ENCODE data around the gene ZMYM4.

The ZMYM4 gene

DNA sequence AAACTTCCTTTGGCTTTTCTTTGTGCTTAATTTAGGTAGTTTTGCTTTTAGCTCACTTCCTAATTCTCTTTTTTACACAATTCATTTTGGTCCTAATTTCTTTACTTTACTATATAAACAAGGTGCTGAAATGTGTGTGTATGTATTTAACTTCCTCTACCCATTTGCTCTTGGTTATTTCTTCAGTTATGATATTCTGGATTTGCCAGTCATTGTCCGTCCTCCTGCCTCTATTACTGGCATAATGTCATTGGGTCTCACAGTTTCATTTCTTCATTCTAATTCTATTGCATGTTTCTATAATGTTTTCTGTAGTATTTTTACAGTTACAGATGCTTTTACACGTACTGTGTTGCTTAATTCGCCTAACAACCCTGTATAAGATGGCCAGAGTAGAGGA, 96.2 kb downstream of the ZMYM4 start:
- no peak overlapping the region for H3K9ac ChIP-seq (ENCODE audit: low read length)
- H3K23ac ChIP-seq (ENCODE audit: low read length): no peak overlapping the region
- no CpG with 5 or more reads among the region's 3 CpGs for WGBS (ENCODE audit: extremely low coverage, insufficient coverage, low lambda C conversion rate)
- no peak overlapping the region for H3K4me2 ChIP-seq (ENCODE audit: low read length)
- no peaks in the 10 kb centered on the region for H3K27me3 ChIP-seq (ENCODE audit: insufficient read depth, low read length, poor library complexity)
- no peaks in the 10 kb centered on the region for H3K36me3 ChIP-seq (ENCODE audit: control insufficient read depth, insufficient read depth, low read length)
- H3K56ac ChIP-seq (ENCODE audit: low read length): no peak overlapping the region
- H2BK5ac ChIP-seq (ENCODE audit: low read length): no peak overlapping the region
- no peak overlapping the region for H2BK15ac ChIP-seq (replicated peaks; ENCODE audit: low read depth)
- H4K5ac ChIP-seq (ENCODE audit: low read length): no peak overlapping the region
- no peak overlapping the region for H3K4ac ChIP-seq (ENCODE audit: low read depth, low read length)
- no peak overlapping the region for H2AK5ac ChIP-seq (ENCODE audit: low read length)
- H4K8ac ChIP-seq (ENCODE audit: low read depth, low read length): no peak overlapping the region
- no peak overlapping the region for H3K4me3 ChIP-seq (ENCODE audit: low read length)
- DNase-seq: no peak
- no peak overlapping the region for H3K27ac ChIP-seq (ENCODE audit: low read depth, low read length)
- no peak overlapping the region for H3K18ac ChIP-seq (ENCODE audit: low read length)
- no peak overlapping the region for H2BK120ac ChIP-seq (ENCODE audit: low read depth, low read length)
- no peaks in the 10 kb centered on the region for H3K79me2 ChIP-seq (ENCODE audit: control insufficient read depth, insufficient read depth, low read length)
- H3K4me1 ChIP-seq (ENCODE audit: control insufficient read depth, low read depth, low read length): no peaks in the 10 kb centered on the region
- H3K79me1 ChIP-seq (ENCODE audit: low read length): no peaks in the 10 kb centered on the region

DNA sequence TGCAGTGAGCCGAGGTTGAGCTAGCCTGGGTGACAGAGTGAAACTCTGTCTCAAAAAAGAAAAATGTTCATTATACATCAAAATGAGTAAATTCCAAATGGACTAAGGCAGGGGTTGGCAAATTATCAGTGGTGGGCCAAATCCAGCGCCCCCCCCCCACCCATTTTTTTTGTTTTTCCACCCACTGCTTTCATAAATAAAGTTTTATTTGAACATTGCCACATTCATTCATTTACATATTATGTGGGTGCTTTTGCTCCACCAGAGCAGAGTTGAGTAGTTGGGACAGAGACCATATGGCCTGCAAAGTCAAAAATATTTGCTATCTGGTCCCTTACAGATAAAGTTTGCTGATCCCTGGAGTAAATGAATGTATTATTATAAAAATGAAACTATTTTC, 99.4 kb downstream of the ZMYM4 start:
- no peak overlapping the region for H3K4ac ChIP-seq (ENCODE audit: low read depth, low read length)
- no peak overlapping the region for H2BK120ac ChIP-seq (ENCODE audit: low read depth, low read length)
- H3K23ac ChIP-seq (ENCODE audit: low read length): no peak overlapping the region
- H3K4me2 ChIP-seq (ENCODE audit: low read length): no peak overlapping the region
- no peak overlapping the region for H3K4me3 ChIP-seq (ENCODE audit: low read length)
- H3K9ac ChIP-seq (ENCODE audit: low read length): no peak overlapping the region
- H3K79me1 ChIP-seq (ENCODE audit: low read length): no peaks in the 10 kb centered on the region
- no peak overlapping the region for H2BK15ac ChIP-seq (replicated peaks; ENCODE audit: low read depth)
- H3K27ac ChIP-seq (ENCODE audit: low read depth, low read length): no peak overlapping the region
- H3K79me2 ChIP-seq (ENCODE audit: control insufficient read depth, insufficient read depth, low read length): no peaks in the 10 kb centered on the region
- no peak overlapping the region for H4K5ac ChIP-seq (ENCODE audit: low read length)
- H2BK5ac ChIP-seq (ENCODE audit: low read length): no peak overlapping the region
- H4K8ac ChIP-seq (ENCODE audit: low read depth, low read length): no peak overlapping the region
- no CpG with 5 or more reads among the region's 2 CpGs for WGBS (ENCODE audit: extremely low coverage, insufficient coverage, low lambda C conversion rate)
- no peaks in the 10 kb centered on the region for H3K4me1 ChIP-seq (ENCODE audit: control insufficient read depth, low read depth, low read length)
- no peak overlapping the region for H2AK5ac ChIP-seq (ENCODE audit: low read length)
- no peaks in the 10 kb centered on the region for H3K27me3 ChIP-seq (ENCODE audit: insufficient read depth, low read length, poor library complexity)
- DNase-seq: no peak
- no peaks in the 10 kb centered on the region for H3K36me3 ChIP-seq (ENCODE audit: control insufficient read depth, insufficient read depth, low read length)
- no peak overlapping the region for H3K56ac ChIP-seq (ENCODE audit: low read length)
- H3K18ac ChIP-seq (ENCODE audit: low read length): no peak overlapping the region

DNA sequence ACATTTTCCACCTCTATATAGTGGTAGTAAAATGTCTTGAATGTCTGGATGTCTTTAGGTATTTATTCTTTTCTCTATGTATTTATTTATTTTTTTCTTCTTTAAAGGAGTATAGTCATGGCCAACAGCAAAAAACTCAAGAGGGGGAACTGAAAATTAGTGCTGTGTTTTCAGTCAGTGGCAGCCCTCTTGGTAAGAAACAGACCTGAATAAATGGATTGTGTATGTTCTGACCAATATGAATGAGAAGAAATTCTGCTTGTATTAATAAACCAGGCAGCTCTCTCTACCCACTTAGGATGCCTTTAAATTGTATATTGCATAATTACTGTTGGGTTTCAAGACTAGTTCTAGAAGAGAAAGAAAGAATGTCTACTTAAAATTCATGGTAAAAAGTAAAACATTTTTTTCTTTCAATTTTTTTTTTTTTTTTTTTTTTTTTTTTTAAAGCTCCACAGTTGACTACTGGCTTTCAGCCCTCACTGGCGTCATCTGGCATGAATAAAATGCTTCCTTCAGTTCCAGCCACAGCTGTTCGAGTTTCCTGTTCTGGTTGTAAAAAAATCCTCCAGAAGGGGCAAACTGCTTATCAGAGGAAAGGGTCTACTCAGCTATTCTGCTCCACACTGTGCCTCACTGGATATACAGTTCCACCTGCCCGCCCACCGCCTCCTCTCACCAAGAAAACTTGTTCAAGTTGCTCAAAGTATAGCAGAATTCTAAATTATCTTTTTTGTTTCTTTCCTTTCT, 101.6 kb downstream of the ZMYM4 start:
- H4K5ac ChIP-seq (ENCODE audit: low read length): no peak overlapping the region
- peak; percentile 37 for DNase-seq
- H3K4me1 ChIP-seq (ENCODE audit: control insufficient read depth, low read depth, low read length): no peaks in the 10 kb centered on the region
- H3K79me2 ChIP-seq (ENCODE audit: control insufficient read depth, insufficient read depth, low read length): no peaks in the 10 kb centered on the region
- H2BK5ac ChIP-seq (ENCODE audit: low read length): no peak overlapping the region
- H3K56ac ChIP-seq (ENCODE audit: low read length): no peak overlapping the region
- no peak overlapping the region for H3K4ac ChIP-seq (ENCODE audit: low read depth, low read length)
- H4K8ac ChIP-seq (ENCODE audit: low read depth, low read length): no peak overlapping the region
- H2AK5ac ChIP-seq (ENCODE audit: low read length): no peak overlapping the region
- no peak overlapping the region for H3K9ac ChIP-seq (ENCODE audit: low read length)
- no peak overlapping the region for H3K18ac ChIP-seq (ENCODE audit: low read length)
- no peak overlapping the region for H2BK15ac ChIP-seq (replicated peaks; ENCODE audit: low read depth)
- H3K27ac ChIP-seq (ENCODE audit: low read depth, low read length): no peak overlapping the region
- no peaks in the 10 kb centered on the region for H3K27me3 ChIP-seq (ENCODE audit: insufficient read depth, low read length, poor library complexity)
- H3K36me3 ChIP-seq (ENCODE audit: control insufficient read depth, insufficient read depth, low read length): no peaks in the 10 kb centered on the region
- no peak overlapping the region for H3K4me3 ChIP-seq (ENCODE audit: low read length)
- no peak overlapping the region for H3K23ac ChIP-seq (ENCODE audit: low read length)
- no peaks in the 10 kb centered on the region for H3K79me1 ChIP-seq (ENCODE audit: low read length)
- no CpG with 5 or more reads among the region's 4 CpGs for WGBS (ENCODE audit: extremely low coverage, insufficient coverage, low lambda C conversion rate)
- no peak overlapping the region for H2BK120ac ChIP-seq (ENCODE audit: low read depth, low read length)
- no peak overlapping the region for H3K4me2 ChIP-seq (ENCODE audit: low read length)

DNA sequence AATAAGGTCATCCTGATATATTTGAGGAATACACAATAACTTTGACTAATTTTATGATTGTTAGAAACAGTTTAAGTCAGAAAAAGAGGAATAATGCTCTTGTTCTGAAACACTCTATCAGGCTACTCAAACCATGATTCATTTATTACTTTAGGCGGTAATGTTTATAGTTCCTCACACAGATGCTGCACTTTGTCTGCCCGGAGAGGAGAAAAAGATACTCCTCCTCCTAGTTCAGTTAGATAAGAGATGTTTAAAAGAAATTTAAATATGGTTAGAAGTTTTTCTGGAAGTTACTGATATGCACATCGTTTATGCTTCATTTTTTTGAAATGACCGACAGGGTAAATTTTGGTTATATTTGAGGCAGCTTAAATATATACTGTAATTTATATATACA, 103.0 kb downstream of the ZMYM4 start:
- no peak for DNase-seq
- Histone ChIP-seq H2BK120ac (ENCODE audit: low read depth, low read length) (no peak overlapping the region), H3K9ac (ENCODE audit: low read length) (no peak overlapping the region), H3K4me2 (ENCODE audit: low read length) (no peak overlapping the region), H2BK5ac (ENCODE audit: low read length) (no peak overlapping the region), H3K4ac (ENCODE audit: low read depth, low read length) (no peak overlapping the region), H4K8ac (ENCODE audit: low read depth, low read length) (no peak overlapping the region), H3K79me2 (ENCODE audit: control insufficient read depth, insufficient read depth, low read length) (no peaks in the 10 kb centered on the region), H3K36me3 (ENCODE audit: control insufficient read depth, insufficient read depth, low read length) (no peaks in the 10 kb centered on the region), H3K18ac (ENCODE audit: low read length) (no peak overlapping the region), H3K56ac (ENCODE audit: low read length) (no peak overlapping the region), H4K5ac (ENCODE audit: low read length) (no peak overlapping the region), H3K23ac (ENCODE audit: low read length) (no peak overlapping the region), H3K4me3 (ENCODE audit: low read length) (no peak overlapping the region), H2BK15ac (replicated peaks; ENCODE audit: low read depth) (no peak overlapping the region), H2AK5ac (ENCODE audit: low read length) (no peak overlapping the region), H3K4me1 (ENCODE audit: control insufficient read depth, low read depth, low read length) (no peaks in the 10 kb centered on the region), H3K79me1 (ENCODE audit: low read length) (no peaks in the 10 kb centered on the region), H3K27me3 (ENCODE audit: insufficient read depth, low read length, poor library complexity) (no peaks in the 10 kb centered on the region), H3K27ac (ENCODE audit: low read depth, low read length) (no peak overlapping the region)
- WGBS (ENCODE audit: extremely low coverage, insufficient coverage, low lambda C conversion rate): no CpG with 5 or more reads among the region's 4 CpGs

DNA sequence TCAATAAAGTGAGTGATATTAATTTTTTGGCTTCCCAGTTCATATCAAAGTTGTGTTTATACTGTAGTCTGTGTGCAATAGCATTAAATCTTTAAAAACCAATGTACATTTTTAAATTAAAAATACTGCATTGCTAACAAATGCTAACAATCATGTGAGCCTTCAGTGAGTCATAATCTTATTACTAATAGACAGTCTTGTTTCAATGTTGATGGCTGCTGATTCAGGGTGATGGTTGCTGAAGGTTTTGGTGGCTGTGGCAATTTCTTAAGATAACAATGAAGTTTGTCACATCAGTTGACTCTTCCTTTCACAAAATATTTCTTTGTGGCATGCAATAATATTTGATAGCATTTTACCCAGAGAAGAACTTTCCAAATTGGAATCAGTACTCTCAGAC, 109.0 kb downstream of the ZMYM4 start:
- H3K27ac ChIP-seq (ENCODE audit: low read depth, low read length): no peak overlapping the region
- no peak overlapping the region for H3K23ac ChIP-seq (ENCODE audit: low read length)
- H2BK5ac ChIP-seq (ENCODE audit: low read length): no peak overlapping the region
- no peak overlapping the region for H4K8ac ChIP-seq (ENCODE audit: low read depth, low read length)
- no peaks in the 10 kb centered on the region for H3K4me1 ChIP-seq (ENCODE audit: control insufficient read depth, low read depth, low read length)
- no peak overlapping the region for H2BK120ac ChIP-seq (ENCODE audit: low read depth, low read length)
- H3K4ac ChIP-seq (ENCODE audit: low read depth, low read length): no peak overlapping the region
- H3K79me2 ChIP-seq (ENCODE audit: control insufficient read depth, insufficient read depth, low read length): no peaks in the 10 kb centered on the region
- H3K36me3 ChIP-seq (ENCODE audit: control insufficient read depth, insufficient read depth, low read length): no peaks in the 10 kb centered on the region
- no peak overlapping the region for H3K56ac ChIP-seq (ENCODE audit: low read length)
- no peak overlapping the region for H3K4me3 ChIP-seq (ENCODE audit: low read length)
- DNase-seq: no peak
- no peaks in the 10 kb centered on the region for H3K27me3 ChIP-seq (ENCODE audit: insufficient read depth, low read length, poor library complexity)
- no peak overlapping the region for H3K4me2 ChIP-seq (ENCODE audit: low read length)
- H3K18ac ChIP-seq (ENCODE audit: low read length): no peak overlapping the region
- H2BK15ac ChIP-seq (replicated peaks; ENCODE audit: low read depth): no peak overlapping the region
- no peak overlapping the region for H3K9ac ChIP-seq (ENCODE audit: low read length)
- H2AK5ac ChIP-seq (ENCODE audit: low read length): no peak overlapping the region
- no peaks in the 10 kb centered on the region for H3K79me1 ChIP-seq (ENCODE audit: low read length)
- no peak overlapping the region for H4K5ac ChIP-seq (ENCODE audit: low read length)

DNA sequence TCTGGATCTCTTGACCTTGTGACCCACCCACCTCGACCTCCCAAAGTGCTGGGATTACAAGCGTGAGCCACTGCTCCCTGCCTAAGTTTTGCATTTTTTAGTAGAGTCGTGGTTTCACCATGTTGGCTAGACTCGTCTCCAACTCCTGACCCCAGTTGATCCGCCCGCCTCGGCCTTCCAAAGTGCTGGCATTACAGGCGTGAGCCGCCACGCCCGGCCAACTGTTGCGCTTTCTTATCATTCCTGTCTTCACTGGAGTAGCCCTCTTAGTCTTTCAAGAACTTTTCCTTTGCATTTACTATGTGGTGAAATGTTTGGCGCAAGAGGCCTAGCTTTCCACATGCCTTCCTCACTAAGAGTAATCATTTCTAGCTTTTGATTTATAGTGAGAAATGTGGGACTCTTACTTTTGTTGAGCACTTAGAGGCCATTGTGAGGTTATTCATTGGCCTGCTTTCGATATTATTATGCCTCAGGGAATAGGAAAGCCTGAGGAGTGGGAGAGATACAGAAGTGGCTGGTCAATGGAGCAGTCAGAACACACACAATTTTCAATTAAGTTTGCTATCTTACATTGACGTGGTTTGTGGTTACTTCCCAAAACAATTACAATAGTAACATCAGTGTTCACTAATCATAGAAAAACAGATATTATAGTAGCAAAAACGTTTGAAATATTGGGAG, 111.0 kb downstream of the ZMYM4 start:
- Histone ChIP-seq H3K79me1 (ENCODE audit: low read length) (no peaks in the 10 kb centered on the region), H4K8ac (ENCODE audit: low read depth, low read length) (no peak overlapping the region), H3K18ac (ENCODE audit: low read length) (no peak overlapping the region), H3K4me1 (ENCODE audit: control insufficient read depth, low read depth, low read length) (no peaks in the 10 kb centered on the region), H3K27me3 (ENCODE audit: insufficient read depth, low read length, poor library complexity) (no peaks in the 10 kb centered on the region), H3K4me2 (ENCODE audit: low read length) (no peak overlapping the region), H3K79me2 (ENCODE audit: control insufficient read depth, insufficient read depth, low read length) (no peaks in the 10 kb centered on the region), H3K4me3 (ENCODE audit: low read length) (no peak overlapping the region), H2BK15ac (replicated peaks; ENCODE audit: low read depth) (no peak overlapping the region), H3K23ac (ENCODE audit: low read length) (no peak overlapping the region), H3K4ac (ENCODE audit: low read depth, low read length) (no peak overlapping the region), H3K27ac (ENCODE audit: low read depth, low read length) (no peak overlapping the region), H3K36me3 (ENCODE audit: control insufficient read depth, insufficient read depth, low read length) (no peaks in the 10 kb centered on the region), H2AK5ac (ENCODE audit: low read length) (no peak overlapping the region), H4K5ac (ENCODE audit: low read length) (no peak overlapping the region), H3K9ac (ENCODE audit: low read length) (no peak overlapping the region), H3K56ac (ENCODE audit: low read length) (no peak overlapping the region), H2BK120ac (ENCODE audit: low read depth, low read length) (no peak overlapping the region), H2BK5ac (ENCODE audit: low read length) (no peak overlapping the region)
- WGBS (ENCODE audit: extremely low coverage, insufficient coverage, low lambda C conversion rate): no CpG with 5 or more reads among the region's 16 CpGs
- no peak for DNase-seq
